Upper lobe of left lung (tissue), 6 donors: ENCODE results near the gene PAK4. TPM values are rescaled to one million over a fixed set of nuclear protein-coding genes. Genes with fewer than 3 reads are reported as not detected.
A peak's percentile ranks its signal among the peaks of the same experiment; 100 is the strongest.

ENCODE experiments used
- ATAC-seq, 2 donors: fragments of 200-7000 bp; cut with Tn5 transposase; one replicate each; pipeline ENCODE4 v1.9.1; 2022; ENCODE audit warnings: mild to moderate bottlenecking in 2 of 2, moderate library complexity in 2 of 2; ENCODE audit not compliant: low FRiP score in 2 of 2
- DNase-seq, 2 donors: peaks; one replicate each; pipeline ENCODE4 v3.0.0-alpha.2; 2019 to 2020
- H3K27ac ChIP-seq, 4 donors: fragments of 200-600 bp; sonication (generic); one replicate each; pipeline ENCODE4 v1.5.1; 2016 to 2019
- H3K27me3 ChIP-seq, 4 donors: fragments of 200-600 bp; sonication (generic); one replicate each; pipeline ENCODE4 v1.5.1; 2017 to 2019
- H3K36me3 ChIP-seq, 4 donors: fragments of 200-600 bp; sonication (generic); one replicate each; pipeline ENCODE4 v1.5.1; 2016 to 2019
- H3K4me1 ChIP-seq, 4 donors: fragments of 200-600 bp; sonication (generic); one replicate each; pipeline ENCODE4 v1.5.1; 2018 to 2019
- H3K4me3 ChIP-seq, 4 donors: fragments of 200-600 bp; sonication (generic); one replicate each; pipeline ENCODE4 v1.5.1; 2017 to 2019; ENCODE audit warnings: mild to moderate bottlenecking in 2 of 4, moderate library complexity in 1 of 4
- H3K9me3 ChIP-seq, 4 donors: fragments of 200-600 bp; sonication (generic); one replicate each; pipeline ENCODE4 v1.5.1; 2018 to 2019
- EP300 ChIP-seq, 4 donors: sonication (generic); formaldehyde crosslinking; IDR thresholded peaks; one replicate each; pipeline ENCODE4 v1.5.1; 2017; ENCODE audit warnings: antibody characterized with exemption in 4 of 4, control low read depth in 2 of 4
- POLR2A ChIP-seq, 4 donors: fragments of 450-650 bp; IDR thresholded peaks; one replicate each; pipeline ENCODE4 v1.5.1; 2016 to 2017; ENCODE audit warnings: antibody characterized with exemption in 4 of 4, mild to moderate bottlenecking in 2 of 4
- POLR2AphosphoS5 ChIP-seq, 2 donors: sonication (generic); formaldehyde crosslinking; IDR thresholded peaks; one replicate each; pipeline ENCODE4 v1.5.1; 2017; ENCODE audit warnings: antibody characterized with exemption in 2 of 2
- WGBS, 2 donors: methylation state at CpG; one replicate each; pipeline ENCODE4 v1.1.5; 2017 to 2018; 5-methylcytosine and 5-hydroxymethylcytosine counted together
- total RNA-seq, 6 donors: library from RNA; depleted of rRNA in 4 of 6; stranded (reverse); fragments of >200 nt in 4 of 6; gene quantifications; one replicate each; pipeline versions ENCODE4 v1.1.0 to v1.2.1, GENCODE V29; 2016 to 2021
- TF ChIP-seq, protein P1 (sequence below), 6 experiments: fragments of 450-650 bp in 4 of 6; fragments of 200-600 bp in 2 of 6; sonication (generic) in 2 of 6; IDR thresholded peaks; one replicate each; pipeline ENCODE4 v1.5.1; 2016 to 2019; ENCODE audit warnings: antibody characterized with exemption in 6 of 6
- donor health status: DM: no; HTN: no; CAD: no; lungs with moderate emphysema.
- donor health status: DM: no; HTN: yes; CAD: no; lungs with severe emphysema.

Gene PAK4
- total RNA-seq, 6 donors from 2014 or later, result 23.4 to 88.2 (median 54.4) TPM

DNA sequence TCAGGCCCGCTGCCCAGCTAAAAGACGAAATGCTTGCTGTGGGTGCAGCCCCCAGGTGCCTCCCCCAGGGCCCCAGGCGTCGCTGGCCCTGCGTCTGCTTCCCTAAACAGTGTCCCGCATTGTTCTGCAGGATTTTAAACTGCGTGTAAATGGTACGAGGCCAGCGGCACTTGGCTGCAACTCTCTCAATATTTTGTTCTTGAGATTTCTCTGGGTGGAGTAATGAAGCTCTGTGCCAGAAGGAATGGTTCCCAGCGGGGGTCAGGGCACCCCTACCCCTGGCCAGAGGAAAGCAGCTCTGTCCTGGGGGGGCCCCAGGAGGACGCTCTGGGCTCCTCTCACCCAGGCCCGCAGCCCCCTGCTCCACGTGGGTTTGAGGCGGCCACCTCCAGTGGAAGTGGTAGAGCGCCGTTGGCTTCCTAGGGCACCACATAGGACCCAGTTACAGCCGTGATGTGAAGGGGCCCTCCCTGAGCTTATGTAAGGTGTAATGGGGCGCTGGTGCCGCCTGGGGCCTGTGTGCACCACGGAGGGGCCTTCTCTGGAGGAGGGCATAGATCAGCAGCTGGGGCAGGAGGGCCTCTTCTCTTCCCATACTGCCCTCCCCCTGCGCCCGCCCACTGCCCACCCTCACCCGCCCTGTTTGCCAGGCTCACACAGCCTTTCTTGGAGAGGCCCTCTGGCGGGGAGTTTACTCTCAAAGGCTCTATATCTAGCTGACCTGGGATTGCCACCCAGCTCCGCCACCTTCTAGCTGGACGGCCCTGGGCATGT, 19.8 kb downstream of the PAK4 start:
- ATAC-seq (peak; percentile 43 to 76), DNase-seq (no peak)
- H3K36me3 ChIP-seq, result peaks cover 0 to 3% (median 0%) of the 10 kb centered on the region in 4 donors
- H3K27ac ChIP-seq, result peak overlapping the region; percentile 67 to 83 (median 76)
- peak overlapping the region in 1 of 4 donors; percentile 10 for H3K4me3 ChIP-seq
- 14 to 33% methylated on average over 10 to 21 of the region's 26 CpGs for WGBS, 2 donors
- TF ChIP-seq, protein P1, sequence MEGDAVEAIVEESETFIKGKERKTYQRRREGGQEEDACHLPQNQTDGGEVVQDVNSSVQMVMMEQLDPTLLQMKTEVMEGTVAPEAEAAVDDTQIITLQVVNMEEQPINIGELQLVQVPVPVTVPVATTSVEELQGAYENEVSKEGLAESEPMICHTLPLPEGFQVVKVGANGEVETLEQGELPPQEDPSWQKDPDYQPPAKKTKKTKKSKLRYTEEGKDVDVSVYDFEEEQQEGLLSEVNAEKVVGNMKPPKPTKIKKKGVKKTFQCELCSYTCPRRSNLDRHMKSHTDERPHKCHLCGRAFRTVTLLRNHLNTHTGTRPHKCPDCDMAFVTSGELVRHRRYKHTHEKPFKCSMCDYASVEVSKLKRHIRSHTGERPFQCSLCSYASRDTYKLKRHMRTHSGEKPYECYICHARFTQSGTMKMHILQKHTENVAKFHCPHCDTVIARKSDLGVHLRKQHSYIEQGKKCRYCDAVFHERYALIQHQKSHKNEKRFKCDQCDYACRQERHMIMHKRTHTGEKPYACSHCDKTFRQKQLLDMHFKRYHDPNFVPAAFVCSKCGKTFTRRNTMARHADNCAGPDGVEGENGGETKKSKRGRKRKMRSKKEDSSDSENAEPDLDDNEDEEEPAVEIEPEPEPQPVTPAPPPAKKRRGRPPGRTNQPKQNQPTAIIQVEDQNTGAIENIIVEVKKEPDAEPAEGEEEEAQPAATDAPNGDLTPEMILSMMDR (IDR thresholded peaks at IDR 0.05), result peak in 2 of 6 experiments; percentile 7 to 15
- TF ChIP-seq POLR2AphosphoS5 (IDR thresholded peaks at IDR 0.05), result no peak
- TF ChIP-seq POLR2A (IDR thresholded peaks at IDR 0.05), result no peak
- peaks cover 34 to 54% (median 47%) of the 10 kb centered on the region in 4 donors for H3K4me1 ChIP-seq
- no peaks in the 10 kb centered on the region for H3K27me3 ChIP-seq
- no peaks in the 10 kb centered on the region for H3K9me3 ChIP-seq

DNA sequence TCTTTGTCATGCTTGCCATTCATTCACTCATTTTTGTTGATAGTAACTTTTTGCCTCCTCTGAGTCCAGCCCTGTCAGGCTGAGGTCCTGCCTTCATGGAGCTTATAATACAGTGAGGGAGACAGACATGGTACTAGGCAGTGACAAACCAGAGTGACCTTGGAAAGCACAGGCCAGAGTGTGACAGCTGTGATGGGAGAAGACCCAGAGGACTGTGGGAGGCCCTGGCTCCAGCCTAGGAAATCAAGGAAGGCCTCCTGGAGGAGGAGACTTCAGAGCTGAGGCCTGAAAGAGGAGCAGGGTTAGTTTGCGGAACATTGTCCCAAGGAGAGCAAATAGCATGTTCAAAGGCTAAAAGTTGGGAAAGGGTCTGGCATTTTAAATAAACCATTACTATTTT, 20.5 kb downstream of the PAK4 start:
- TF ChIP-seq, protein P1 (IDR thresholded peaks at IDR 0.05), result no peak
- no peak for TF ChIP-seq POLR2AphosphoS5 (IDR thresholded peaks at IDR 0.05)
- TF ChIP-seq POLR2A (IDR thresholded peaks at IDR 0.05), result no peak
- no peak for TF ChIP-seq EP300 (IDR thresholded peaks at IDR 0.05)
- Histone ChIP-seq H3K4me3 (no peak overlapping the region), H3K9me3 (no peaks in the 10 kb centered on the region), H3K27ac (peak overlapping the region; percentile 67 to 83 (median 76)), H3K36me3 (peaks cover 0 to 3% (median 0%) of the 10 kb centered on the region in 4 donors), H3K4me1 (peaks cover 34 to 54% (median 44%) of the 10 kb centered on the region in 4 donors), H3K27me3 (no peaks in the 10 kb centered on the region)
- WGBS, 2 donors, result 95 to 100% methylated on average over 1 of the region's 1 CpG
- DNase-seq (no peak), ATAC-seq (no peak)

DNA sequence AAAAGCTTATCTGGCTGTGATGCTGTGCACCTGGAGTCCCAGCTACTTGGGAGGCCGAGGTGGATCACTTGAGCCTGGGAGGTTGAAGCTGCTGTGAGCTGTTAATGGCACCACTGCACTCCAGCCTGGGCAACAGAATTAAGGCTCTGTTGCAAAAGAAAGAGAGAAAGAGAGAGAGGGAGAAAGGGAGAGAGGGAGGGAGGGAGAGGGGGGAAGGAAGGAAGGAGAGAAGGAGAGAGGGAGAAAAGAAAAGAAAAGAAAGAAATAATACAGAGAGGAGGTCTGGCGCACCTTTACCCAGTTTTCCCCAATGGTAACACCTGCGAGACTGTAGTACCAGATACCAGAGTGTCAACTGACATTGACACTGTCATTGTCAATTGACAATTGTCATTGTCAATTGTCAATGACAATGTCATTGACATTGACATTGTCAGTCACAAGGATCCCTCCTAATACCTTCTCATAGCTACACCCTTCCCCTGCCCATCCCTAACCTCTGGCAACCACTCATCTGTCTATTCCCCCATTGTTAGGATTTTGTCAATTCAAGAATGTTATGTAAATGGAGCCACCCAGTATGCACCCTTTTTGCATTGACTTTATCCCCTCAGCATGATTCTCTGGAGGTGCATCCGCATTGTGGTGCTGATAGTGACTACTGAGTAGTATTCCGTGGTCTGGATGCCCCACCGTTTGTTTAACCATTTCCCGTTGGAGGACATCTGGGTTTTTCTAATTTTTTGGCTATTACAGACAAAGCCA, 21.3 kb downstream of the PAK4 start:
- Histone ChIP-seq H3K4me3 (no peak overlapping the region), H3K27ac (peak overlapping the region in 3 of 4 donors; percentile 67 to 83 (median 82))
- no peak for ATAC-seq

DNA sequence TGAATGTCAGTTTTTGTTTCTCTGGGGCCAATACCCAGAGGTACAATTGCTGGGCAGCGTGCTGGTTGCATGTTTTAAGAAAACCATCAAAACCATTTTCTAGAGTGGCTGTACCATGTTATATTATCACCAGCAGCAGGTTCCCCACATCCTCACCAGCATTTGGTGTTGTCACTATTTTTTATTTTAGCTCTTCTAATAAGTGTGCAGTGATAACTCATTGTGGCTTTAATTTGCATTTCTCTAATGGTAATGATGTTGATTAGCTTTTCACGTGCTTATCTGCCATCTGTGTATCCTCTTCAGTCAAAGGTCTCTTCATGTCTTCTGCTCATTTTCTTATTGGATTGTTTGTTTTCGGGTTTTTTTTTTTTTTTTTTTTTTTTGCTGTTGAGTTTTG, 21.9 kb downstream of the PAK4 start:
- 79 to 86% methylated on average over 3 of the region's 3 CpGs for WGBS, 2 donors

More for the DNA sequence above, 21.3 kb downstream of the PAK4 start:
- H3K9me3 ChIP-seq, result no peaks in the 10 kb centered on the region
- H3K4me1 ChIP-seq, result peaks cover 37 to 58% (median 43%) of the 10 kb centered on the region in 4 donors
- H3K27me3 ChIP-seq, result no peaks in the 10 kb centered on the region
- DNase-seq, result no peak
- peaks cover 0 to 3% (median 0%) of the 10 kb centered on the region in 4 donors for H3K36me3 ChIP-seq
- TF ChIP-seq POLR2AphosphoS5 (IDR thresholded peaks at IDR 0.05) (no peak), POLR2A (IDR thresholded peaks at IDR 0.05) (no peak), EP300 (IDR thresholded peaks at IDR 0.05) (no peak)
- TF ChIP-seq, protein P1 (IDR thresholded peaks at IDR 0.05), result no peak
- WGBS, 2 donors, result 78 to 84% methylated on average over 7 of the region's 7 CpGs

More for the DNA sequence above, 21.9 kb downstream of the PAK4 start:
- ATAC-seq, result no peak
- H3K36me3 ChIP-seq, result peaks cover 0 to 3% (median 0%) of the 10 kb centered on the region in 4 donors
- TF ChIP-seq POLR2AphosphoS5 (IDR thresholded peaks at IDR 0.05) (no peak), POLR2A (IDR thresholded peaks at IDR 0.05) (no peak)
- TF ChIP-seq, protein P1 (IDR thresholded peaks at IDR 0.05), result no peak
- H3K27me3 ChIP-seq, result no peaks in the 10 kb centered on the region
- no peaks in the 10 kb centered on the region for H3K9me3 ChIP-seq
- H3K27ac ChIP-seq, result no peak overlapping the region
- H3K4me1 ChIP-seq, result peaks cover 34 to 53% (median 39%) of the 10 kb centered on the region in 4 donors
- no peak overlapping the region for H3K4me3 ChIP-seq
- no peak for DNase-seq
